ENCODE results near the gene SCN3A.

Gene SCN3A

DNA sequence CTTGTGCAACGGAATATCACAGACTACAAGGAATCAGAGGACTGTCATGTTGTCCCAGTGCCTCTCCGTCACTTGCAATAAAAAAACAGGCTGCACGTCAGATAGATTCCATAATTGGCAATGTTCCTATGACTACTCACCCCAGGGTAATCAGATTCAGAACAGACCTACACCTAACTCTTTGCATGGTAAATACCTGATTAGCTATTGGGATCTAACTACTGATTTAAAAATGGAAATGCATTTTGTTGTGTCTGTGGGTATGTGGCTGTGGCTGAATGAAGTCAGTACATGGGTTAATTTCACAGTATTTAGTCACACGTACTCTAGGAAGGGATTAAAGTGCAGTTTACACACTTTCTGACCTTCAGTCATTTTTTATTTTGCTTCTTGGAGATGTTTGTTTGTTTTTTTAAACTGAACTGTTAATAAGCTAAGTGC is 91.7 kb downstream of the SCN3A start:
- no peak for DNase-seq

DNA sequence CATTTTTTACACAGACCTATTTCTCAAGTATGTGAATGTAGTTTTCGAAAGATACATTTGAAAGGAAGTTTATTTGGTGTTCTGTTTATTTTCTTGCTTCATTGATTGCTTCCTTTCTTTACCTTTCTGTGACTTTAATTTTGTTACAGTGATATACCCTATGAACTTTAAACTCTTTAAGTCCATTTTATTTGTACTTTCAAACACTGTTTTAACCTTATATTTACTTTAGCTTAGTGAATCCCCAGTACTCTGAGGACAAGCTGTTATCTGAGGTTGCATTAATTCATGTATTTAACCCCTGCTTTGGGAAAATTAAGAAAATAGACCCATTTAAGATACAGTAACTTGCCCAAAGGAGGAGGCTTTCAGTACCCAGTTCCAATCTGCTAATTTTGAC is 93.5 kb downstream of the SCN3A start:
- DNase-seq: no peak

DNA sequence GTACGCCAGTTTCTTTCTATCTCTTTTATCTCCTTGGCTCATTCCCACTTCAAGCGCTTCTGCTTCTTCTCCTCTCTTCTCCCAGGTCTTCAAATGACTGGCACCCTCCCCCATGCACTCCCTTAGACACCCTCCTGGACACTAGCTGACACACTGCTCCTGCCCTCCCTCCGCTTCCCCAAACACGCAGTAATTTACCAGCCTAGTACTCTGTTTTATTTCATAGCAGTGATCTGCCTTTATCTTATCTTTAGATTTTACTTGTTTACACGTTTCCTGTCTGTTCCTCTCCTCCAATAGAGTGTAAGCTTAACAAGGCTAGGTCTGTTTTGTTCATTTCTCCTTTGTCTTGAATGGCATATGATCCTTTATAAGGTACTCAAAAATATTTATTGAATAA is 93.9 kb downstream of the SCN3A start:
- no peak for DNase-seq

DNA sequence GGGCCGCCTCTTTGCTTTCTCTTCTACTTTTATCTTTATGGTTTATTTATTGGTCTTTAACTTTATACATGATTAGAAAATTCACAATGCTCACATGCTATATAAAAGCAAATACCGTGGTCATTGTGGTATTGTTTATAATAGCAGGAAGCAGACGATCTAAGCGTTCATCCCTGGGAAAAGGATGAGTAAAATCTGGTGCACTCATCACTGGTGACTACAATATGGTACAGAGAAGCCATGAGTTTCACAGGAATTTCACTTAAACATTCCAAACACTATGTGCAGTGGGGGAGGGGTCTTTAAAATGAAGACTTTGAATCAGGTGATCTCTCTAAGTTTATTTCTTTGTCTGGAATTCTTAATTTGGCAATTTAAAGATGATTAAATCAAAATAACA is 97.9 kb downstream of the SCN3A start:
- no peak for DNase-seq

DNA sequence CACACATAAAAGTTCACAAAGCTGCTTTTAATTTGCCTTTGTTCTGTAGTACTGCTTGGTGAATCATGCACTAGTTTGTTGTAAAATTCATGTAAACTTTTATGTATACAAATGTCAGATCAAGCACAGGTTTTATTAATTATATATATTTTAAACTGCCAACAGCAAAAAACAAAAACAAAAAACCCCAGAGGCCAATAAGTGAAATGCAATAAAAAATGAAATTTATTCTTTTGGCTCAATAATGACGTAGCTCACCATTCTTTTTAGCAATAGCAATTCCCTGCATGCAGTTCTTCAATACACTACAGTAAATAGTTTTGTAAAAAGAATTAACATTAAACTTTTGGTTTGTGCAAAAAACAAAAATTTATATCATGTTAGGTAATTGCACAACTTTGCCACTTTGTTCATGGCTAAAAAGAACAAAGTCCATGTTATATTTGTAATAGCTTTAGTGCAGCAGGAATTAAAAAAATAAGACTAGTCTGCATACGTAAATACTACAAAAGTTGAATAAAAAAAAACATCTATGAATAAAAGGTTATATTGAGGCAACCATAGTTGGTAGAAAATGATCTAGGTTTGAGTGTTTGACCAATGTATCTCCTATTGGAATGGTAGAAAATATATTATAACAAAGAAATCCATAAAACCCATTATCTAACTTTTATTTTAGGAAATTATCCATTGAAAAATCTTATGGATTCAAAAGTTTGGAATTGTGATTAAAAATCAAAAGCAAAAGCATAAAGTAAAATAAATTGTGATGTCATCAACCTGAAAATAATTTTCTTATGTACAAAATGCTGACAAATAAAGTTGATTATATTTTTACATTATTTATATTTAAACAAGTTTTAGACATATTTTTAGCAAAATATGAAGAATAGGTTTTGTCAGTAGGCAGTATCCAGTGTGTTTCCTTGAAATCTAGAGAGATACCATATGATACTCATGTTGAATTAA is 115.6 kb downstream of the SCN3A start:
- DNase-seq: no peak

DNA sequence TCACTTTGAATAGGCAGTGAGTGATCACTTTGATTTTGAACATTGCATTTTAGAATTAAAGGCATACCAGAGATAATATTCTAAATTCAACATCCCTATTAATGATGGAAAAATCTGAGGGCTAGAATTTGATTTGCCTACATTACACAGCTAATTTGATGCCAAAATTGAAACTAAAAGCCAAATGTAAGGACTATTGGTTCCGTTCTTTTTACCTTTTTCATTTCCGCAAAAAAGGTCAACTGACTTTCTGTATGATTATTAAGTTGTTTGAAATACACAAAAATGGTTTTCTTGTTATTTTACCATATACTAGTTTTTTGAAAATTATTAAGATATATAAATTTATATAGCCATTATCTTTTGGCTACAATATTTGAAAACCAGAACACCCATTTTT is 117.5 kb downstream of the SCN3A start:
- no peak for DNase-seq

DNA sequence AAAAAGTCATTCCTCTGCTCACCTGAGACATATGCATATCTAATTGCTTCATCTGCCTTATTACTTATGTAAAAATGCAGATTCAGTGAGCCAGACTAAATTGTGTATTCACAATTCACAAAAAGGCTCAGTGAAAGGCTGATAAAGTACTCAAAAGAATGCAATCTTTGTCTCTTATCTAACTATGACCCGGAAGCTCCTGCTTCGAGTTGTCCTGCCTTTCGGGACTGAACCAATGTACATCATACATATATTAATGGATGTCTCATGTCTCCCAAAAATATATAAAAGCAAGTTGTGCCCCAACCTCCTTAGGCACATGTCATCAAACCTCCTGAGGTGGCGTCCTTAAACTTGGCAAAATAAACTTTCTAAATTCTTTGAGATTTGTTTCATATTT is 120.5 kb downstream of the SCN3A start:
- no peak for DNase-seq

DNA sequence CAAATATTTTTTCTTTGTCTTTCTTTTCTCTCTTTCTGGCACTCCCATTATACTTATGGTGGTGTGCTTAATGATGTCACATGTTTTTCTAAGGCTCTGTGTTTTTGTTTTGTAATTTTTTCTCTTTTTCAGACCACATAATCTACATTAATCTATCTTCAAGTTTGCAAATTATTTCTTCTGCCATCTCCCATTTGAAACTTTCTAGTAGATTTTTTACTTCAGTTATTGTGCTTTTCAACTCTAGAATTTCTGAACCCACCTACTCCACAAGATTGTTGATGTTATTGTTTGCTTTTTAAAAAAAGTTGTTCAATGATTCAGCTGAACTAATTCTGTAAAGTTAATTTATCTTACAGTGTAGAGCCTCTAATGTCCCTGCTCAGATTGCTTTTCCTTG is 121.4 kb downstream of the SCN3A start:
- no peak for DNase-seq

DNA sequence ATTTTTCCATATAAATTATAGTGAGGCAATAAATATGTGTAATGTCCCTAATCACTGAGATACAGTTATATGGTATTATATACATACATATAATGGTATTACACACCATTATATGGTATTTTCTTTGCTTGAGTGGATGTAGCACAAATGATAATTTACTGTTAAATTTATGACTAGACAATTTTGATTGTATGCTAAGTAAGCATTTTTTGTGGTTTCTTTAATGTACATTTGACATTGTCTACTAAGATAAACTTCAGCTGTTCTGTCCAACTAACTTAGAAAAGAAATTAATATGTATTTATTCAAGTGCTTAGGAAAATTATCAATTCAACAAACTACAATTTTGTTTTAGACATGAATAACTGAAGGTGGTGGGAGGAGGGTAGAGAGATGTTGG is 122.6 kb downstream of the SCN3A start:
- DNase-seq: no peak

DNA sequence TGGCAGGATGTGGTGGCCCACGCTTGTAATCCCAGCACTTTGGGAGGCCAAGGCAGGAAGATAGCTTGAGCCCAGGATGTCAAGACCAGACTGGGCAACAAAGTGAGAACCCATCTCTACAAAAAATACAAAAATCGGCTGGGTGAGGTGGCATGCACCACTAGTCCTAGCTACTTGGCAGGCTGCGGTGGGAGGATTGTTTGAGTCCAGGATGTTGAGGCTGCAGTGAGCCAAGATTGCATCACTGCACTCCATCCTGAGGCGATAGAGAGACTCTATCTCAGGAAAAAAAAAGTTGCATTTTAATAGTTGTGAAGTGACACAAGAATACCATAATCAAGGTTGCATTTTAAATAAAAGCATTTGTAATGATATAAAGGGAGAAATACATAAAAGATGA is 124.4 kb downstream of the SCN3A start:
- no peak for DNase-seq

DNA sequence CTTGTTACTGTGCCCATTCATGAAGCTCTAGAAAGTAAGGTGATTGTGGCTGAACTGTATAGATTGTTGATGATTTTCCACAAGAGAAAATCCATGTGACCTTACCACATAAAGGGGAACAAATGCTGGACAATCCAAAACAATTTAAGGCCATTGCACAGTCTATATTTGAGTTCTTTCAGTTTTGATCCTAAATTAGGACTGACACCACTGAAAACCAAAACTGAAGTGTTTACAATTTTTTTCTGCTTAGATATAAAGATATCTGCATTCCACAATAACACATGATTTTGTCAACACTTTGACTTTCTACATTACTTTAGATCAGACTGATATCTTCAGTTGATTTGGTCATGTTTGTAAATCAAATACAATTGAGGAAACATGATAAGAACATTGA is 124.9 kb downstream of the SCN3A start:
- no peak for DNase-seq

DNA sequence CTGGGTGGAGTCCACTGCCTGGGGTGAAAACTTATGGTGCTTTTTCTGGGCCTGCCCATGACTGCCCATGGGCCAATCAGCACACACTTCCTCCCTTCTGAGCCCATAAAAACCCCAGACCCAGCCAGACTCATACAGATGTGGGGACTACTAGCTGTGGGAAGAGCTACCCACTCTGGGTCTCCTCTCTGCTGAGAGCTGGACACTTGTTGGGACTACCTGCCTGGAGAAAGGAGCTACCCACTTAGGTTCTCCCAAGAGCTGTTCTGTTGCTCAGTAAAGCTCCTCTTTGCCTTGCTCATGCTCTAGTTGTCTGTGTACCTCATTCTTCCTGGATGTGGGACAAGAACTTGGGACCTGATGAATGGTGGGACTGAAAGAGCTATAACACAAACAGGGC is 129.0 kb downstream of the SCN3A start:
- no peak for DNase-seq

DNA sequence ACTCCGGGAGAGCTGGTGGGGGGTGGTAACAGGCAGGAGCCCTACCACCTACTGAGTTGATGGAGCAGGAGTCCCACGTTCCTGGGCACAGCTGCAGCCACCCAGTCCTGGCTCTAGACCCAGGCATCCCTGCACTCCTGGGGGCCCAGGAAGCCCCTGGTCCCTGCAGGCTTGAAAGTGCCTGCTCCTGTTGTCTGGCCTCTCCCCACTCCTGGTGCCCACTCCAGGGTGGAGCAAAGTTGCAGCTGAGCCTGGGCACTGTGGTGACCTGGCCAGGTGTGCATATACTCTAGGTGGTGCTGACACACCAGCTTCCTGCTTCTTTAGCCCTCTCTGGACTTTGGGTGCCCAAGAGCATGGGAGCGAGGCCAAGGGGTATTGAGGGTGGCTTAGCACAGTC is 129.5 kb downstream of the SCN3A start:
- DNase-seq: no peak

DNA sequence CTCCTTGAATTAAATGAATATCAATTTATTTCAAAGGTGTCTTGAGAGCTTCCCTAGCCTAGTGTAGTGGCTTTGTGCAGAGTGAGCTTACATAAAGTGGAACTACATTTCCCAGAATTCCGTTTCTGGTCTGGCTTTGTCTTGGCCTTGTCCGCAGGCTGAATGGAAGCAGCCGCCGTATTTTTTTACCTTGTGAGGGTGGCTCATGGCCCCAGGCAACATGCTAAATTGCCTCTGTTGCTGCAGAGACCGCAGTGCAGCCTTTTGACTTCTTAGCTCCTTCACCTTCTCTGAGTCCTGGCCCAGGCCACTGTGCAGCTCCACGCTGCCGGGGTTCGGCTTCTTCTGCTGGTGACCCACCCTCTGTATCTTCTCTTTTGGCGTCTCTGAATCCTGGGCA is 133.8 kb downstream of the SCN3A start:
- DNase-seq: no peak

DNA sequence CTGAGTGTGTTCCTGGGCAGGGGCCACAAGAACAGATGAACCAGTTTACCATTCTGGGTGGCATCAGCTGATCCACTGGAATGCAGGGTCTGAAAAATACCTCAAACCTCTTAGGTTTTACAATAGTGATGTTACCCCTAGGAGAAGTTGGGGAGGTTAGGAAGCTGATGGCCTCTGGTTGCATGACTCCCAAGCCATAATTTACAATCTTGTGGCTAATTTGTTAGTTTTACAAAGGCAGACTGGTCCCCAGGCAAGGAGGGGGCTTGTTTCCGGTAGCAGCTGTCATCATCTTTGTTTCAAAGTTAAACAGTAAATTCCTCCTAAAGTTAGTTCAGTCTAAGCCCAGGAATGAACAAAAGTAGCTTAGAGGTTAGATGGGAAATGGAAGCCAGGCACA is 134.7 kb downstream of the SCN3A start:
- no peak for DNase-seq

DNA sequence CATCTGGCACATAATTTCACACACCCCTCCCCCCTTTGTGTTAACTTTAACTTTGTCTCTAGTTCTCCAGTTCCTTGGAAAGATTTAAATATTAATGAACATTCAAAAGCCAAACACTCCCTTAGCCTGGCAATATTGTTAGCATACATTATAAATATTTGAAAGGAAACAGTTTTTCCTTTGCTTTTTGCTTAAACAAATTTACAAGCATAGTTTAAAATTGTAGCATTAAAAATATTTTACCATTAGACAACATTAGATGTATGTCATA is 135.4 kb downstream of the SCN3A start:
- no peak for DNase-seq

DNA sequence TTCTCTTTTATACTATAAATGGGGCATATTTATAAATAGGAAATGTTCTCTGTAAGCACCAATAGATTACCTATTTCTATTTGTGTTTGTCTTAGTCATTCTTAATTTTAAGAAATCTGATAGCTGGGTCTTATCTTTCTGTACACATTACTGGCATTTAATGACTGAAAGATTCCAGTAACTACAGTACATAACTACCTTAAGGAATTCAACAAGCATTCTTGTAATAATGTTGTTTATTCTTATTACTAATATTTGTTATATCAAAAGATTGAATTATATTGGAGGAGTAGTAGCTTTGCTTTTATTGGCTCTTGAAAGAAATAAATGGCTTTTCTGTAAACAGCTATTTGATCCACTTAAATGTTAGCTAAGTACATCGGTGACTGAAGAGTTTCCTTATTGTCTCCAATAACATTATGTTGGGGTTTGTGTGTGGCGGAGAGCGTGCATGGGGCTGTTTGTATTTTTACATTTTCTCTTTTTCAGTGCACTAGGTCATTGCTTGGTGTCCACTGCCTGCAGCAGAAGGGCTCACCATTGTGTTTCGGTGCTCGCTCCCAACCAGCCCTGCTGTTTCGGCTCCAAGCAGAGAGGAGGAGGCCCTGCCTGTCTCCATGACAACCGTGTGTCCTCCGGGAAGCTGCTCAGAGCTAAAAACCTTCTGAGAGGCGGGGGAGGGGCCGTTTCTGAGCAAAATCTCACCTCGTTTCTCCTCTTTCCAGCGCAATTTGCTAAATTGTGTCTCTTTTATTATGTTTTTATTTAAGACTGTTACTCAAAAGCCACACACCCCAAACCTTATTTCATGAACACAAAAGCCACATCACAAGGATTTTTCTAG is 136.0 kb downstream of the SCN3A start:
- peak in 12 of 14 donors; percentile 6 to 93 (median 57) for DNase-seq

DNA sequence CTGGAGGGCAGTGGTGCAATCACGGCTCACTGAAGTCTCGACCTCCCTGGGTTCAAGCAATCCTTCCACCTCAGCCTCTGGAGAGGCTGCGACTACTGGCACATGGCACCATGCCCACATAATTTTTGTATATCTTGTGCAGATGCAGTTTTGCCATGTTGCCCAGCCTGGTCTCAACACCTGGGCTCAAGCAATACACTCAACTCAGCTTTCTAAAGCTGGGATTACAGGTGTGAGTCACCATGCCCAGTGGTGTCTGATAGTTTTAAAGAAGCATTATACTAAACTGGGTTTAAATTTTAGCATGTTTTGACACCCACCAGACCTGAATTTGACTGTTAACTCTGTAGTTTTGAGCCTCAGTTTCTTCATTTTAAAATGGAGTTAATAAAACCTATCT is 139.1 kb downstream of the SCN3A start:
- DNase-seq: no peak

DNA sequence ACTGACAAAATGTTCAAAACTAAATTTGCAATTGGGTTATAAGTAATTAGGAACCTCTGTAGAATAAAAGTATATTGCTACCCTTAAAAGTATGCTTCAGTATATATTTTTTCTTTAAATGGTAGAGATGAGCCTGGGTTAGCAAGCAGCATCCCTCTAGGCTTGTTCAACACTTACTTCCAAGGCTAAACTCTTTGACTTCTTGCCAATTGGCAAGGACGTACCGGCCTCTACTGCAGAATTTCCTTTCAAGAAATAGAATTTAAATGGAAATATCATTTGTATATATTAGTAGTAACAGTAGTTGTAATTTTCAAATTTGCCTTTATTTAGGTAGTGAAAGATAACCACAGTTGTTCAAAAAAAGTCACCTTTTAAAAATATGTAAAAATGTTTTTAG is 143.4 kb downstream of the SCN3A start:
- no peak for DNase-seq

DNA sequence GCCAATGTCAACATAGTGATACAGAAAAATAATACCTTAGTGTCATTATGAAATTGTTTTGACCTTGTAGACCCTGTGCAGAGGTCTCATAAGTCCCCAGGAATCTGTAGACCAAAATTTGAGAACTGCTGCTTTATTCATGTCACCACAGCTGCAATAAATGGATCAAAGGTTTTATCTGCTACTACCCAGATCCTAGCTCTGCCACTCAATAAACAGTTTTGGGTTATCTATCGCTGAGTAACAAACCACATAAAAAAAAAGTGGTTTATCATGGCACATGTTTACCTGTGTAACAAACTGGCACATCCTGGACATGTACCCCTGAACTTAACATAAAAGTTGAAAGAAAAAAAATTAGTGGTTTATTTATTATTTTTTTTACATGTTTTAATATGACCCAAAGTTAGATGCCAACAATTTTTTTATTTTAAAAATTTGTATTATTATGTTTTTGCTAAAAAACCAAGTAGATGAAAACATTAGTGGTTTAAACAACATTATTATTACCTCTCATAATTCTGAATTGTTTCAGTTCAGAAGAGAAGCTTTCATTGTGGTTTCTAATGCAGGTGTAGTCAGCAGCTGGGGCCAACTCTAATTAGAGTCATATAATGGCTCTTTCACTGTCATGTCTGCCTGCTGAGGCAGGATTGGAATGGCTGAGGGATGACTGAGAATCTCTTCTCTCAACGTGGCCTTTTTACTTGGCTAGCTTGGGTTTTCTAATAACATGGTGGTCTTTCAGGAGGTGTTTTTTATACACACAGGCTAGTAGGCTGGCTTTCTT is 145.2 kb downstream of the SCN3A start:
- DNase-seq: no peak

DNA sequence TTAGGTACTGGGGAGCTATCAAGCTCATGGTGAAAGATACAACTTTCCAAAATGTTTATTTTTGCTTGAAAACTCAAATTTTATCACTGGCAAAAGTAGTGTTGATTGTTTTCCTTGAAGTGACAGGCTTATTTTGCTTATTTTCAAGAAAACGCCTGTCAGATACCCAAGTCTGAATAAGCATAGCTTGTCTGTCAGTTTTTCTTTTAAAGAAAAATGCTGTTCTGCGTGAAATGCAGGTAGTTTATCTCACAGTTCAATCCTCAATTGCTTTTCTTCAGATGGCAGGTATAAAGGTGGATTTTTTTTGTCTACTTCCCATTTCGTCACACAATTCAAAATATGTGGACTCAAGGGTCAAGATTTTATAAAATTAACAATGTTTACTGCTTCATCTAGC is 145.9 kb downstream of the SCN3A start:
- no peak for DNase-seq

DNA sequence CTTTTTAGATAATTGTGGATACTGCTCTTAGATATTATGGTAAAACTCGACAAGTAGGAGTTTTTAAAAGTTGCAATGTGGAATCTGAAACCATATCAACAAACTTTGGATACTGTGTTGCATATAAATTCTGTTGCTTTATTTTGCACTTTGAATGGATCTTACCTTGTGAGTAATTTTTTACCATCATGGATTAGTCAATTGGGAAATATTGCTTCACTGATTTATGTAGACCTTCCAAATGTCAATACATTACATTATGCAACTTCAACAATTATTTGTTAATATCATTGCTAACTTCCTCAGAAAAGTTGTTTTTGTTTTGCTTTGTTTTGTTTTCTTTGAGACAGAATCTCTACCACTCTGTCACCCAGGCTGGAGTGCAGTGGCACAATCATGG is 146.5 kb downstream of the SCN3A start:
- no peak for DNase-seq

DNA sequence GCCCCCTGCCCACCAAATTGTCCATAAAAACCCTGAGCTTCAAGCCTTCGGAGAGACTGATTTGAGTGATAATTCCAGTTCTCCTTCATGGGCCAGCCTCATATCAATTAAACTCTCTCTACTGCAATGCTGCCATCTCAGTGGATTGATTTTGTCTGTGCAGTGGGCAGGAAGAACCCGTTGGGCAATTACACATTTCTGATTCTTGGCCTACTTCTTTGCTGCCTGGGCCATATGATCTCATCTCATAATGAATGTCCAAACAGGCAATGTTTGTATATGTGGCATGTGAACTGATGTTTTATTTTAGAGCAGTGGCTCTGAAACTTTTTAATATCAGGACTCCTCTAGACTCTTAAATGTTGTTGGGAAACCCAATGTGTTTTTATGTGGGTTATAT is 147.3 kb downstream of the SCN3A start:
- no peak for DNase-seq
